Measurements from ENCODE around the gene MRPL43.
A peak's percentile ranks its signal among the peaks of the same experiment; 100 is the strongest.

- peak; percentile 85 to 89 (median 88) for TF ChIP-seq CTCF (IDR thresholded peaks at IDR 0.05)
- no peak for TF ChIP-seq POLR2A (IDR thresholded peaks at IDR 0.05)
These were observed 27.1 kb upstream of the MRPL43 start for GRCh38 chr10:101014230-101014884.

All from right lobe of liver (tissue), 4 donors.